CD14-positive monocyte (primary cell): Measurements from ENCODE around the gene PMS1. TPM values are rescaled to one million over a fixed set of nuclear protein-coding genes. Genes with fewer than 3 reads are reported as not detected.

Experiments used
- DNase-seq, 3 donors: peaks; one replicate each; pipeline ENCODE4 v3.0.0-alpha.2; 2011 to 2022
- H2AFZ ChIP-seq: 2 replicates; pipeline ENCODE4 v1.6.0; 2012; ENCODE audit warnings: mild to moderate bottlenecking, low read depth, low read length, inconsistent platforms; ENCODE audit not compliant: insufficient read depth, poor library complexity, severe bottlenecking
- H3K27ac ChIP-seq, 2 donors: 1 replicate in 1 of 2; 2 replicates in 1 of 2; pipeline ENCODE4 v1.5.1; 2012 to 2013; ENCODE audit warnings: low read length in 2 of 2, control low read depth in 1 of 2, inconsistent platforms in 1 of 2, low read depth in 1 of 2, mild to moderate bottlenecking in 1 of 2
- H3K27me3 ChIP-seq, 2 donors: one replicate each; pipeline versions ENCODE4 v1.6.0 to v1.6.1; 2011 to 2013; ENCODE audit warnings: low read length in 2 of 2; ENCODE audit not compliant: control insufficient read depth in 2 of 2, insufficient read depth in 2 of 2
- H3K36me3 ChIP-seq, 2 donors: replicated peaks in 1 of 2; 1 replicate in 1 of 2; 2 replicates in 1 of 2; pipeline versions ENCODE4 v1.5.1 to v1.6.1; 2012 to 2013; ENCODE audit warnings: low read length in 2 of 2, control low read depth in 1 of 2, inconsistent platforms in 1 of 2, mild to moderate bottlenecking in 1 of 2; ENCODE audit not compliant: insufficient read depth in 2 of 2, control insufficient read depth in 1 of 2
- H3K4me1 ChIP-seq, 2 donors: 1 replicate in 1 of 2; 2 replicates in 1 of 2; pipeline versions ENCODE4 v1.5.1 to v1.6.1; 2012 to 2013; ENCODE audit warnings: low read length in 2 of 2, control low read depth in 1 of 2, inconsistent platforms in 1 of 2, mild to moderate bottlenecking in 1 of 2, moderate library complexity in 1 of 2; ENCODE audit not compliant: insufficient read depth in 2 of 2, control insufficient read depth in 1 of 2
- H3K4me2 ChIP-seq: replicated peaks from 2 replicates; pipeline ENCODE3; 2012; ENCODE audit warnings: low read length, moderate library complexity, mild to moderate bottlenecking; ENCODE audit not compliant: poor library complexity, severe bottlenecking; ENCODE audit errors: extremely low read depth
- H3K4me3 ChIP-seq, 3 experiments: fragments of 200-600 bp in 1 of 3; sonication (generic) in 1 of 3; replicated peaks in 1 of 3; 1 replicate in 2 of 3; 2 replicates in 1 of 3; pipeline ENCODE4 v1.5.1; 2011 to 2013; ENCODE audit warnings: low read length in 3 of 3, mild to moderate bottlenecking in 3 of 3, control low read depth in 2 of 3, low read depth in 2 of 3, inconsistent platforms in 1 of 3, moderate library complexity in 1 of 3
- H3K79me2 ChIP-seq: 2 replicates; pipeline ENCODE4 v1.6.0; 2012; ENCODE audit warnings: mild to moderate bottlenecking, control low read depth, inconsistent platforms, low read length, moderate library complexity; ENCODE audit not compliant: insufficient read depth
- H3K9ac ChIP-seq: 2 replicates; pipeline ENCODE4 v1.6.0; 2017; ENCODE audit warnings: low read length, mild to moderate bottlenecking; ENCODE audit not compliant: insufficient read depth, poor library complexity, severe bottlenecking
- H3K9me3 ChIP-seq, 2 donors: replicated peaks in 1 of 2; 1 replicate in 1 of 2; 2 replicates in 1 of 2; pipeline versions ENCODE4 v1.5.1 to v1.6.1; 2012 to 2013; ENCODE audit warnings: low read length in 2 of 2, control low read depth in 1 of 2; ENCODE audit not compliant: control insufficient read depth in 1 of 2, insufficient read depth in 1 of 2
- H4K20me1 ChIP-seq: 2 replicates; pipeline ENCODE4 v1.6.0; 2012; ENCODE audit warnings: mild to moderate bottlenecking, low read length, control low read depth, moderate library complexity; ENCODE audit not compliant: insufficient read depth
- H3K27ac Mint-ChIP-seq, 7 donors: one replicate each; pipeline ENCODE4 v1.8.0; 2020; ENCODE audit warnings: mild to moderate bottlenecking in 7 of 7, mixed read lengths in 7 of 7, moderate library complexity in 6 of 7, inconsistent platforms in 2 of 7
- H3K27me3 Mint-ChIP-seq, 3 donors: one replicate each; pipeline ENCODE4 v1.8.0; 2021 to 2022; ENCODE audit warnings: low read depth in 3 of 3, mild to moderate bottlenecking in 3 of 3, mixed read lengths in 3 of 3, moderate library complexity in 3 of 3, inconsistent platforms in 1 of 3
- H3K36me3 Mint-ChIP-seq, 2 donors: one replicate each; pipeline ENCODE4 v1.8.0; 2020; ENCODE audit warnings: mixed read lengths in 2 of 2, inconsistent platforms in 1 of 2, mild to moderate bottlenecking in 1 of 2
- H3K4me1 Mint-ChIP-seq: one replicate; pipeline ENCODE4 v1.8.0; 2020; ENCODE audit warnings: mild to moderate bottlenecking, mixed read lengths
- H3K4me3 Mint-ChIP-seq, 2 donors: one replicate each; pipeline ENCODE4 v1.8.0; 2020; ENCODE audit warnings: mild to moderate bottlenecking in 2 of 2, mixed read lengths in 2 of 2, moderate library complexity in 1 of 2
- H3K9me3 Mint-ChIP-seq, 7 donors: one replicate each; pipeline ENCODE4 v1.8.0; 2020 to 2022; ENCODE audit warnings: mixed read lengths in 7 of 7, mild to moderate bottlenecking in 6 of 7, moderate library complexity in 6 of 7, inconsistent platforms in 2 of 7
- WGBS: methylation state at CpG from one replicate; pipeline ENCODE4 v1.1.5; 2013; ENCODE audit warnings: missing lambda C conversion rate; ENCODE audit not compliant: insufficient coverage; 5-methylcytosine and 5-hydroxymethylcytosine counted together
- intact Hi-C, 2 donors: fragments of 100-400 bp; cut with micrococcal nuclease; formaldehyde crosslinking; loops; one replicate each; pipeline versions ENCODE4 v1.15.0 to v1.15.1; 2023
- polyA plus RNA-seq, 3 donors: library from polyadenylated mRNA; depleted of rRNA in 1 of 3; unstranded in 2 of 3; stranded (reverse) in 1 of 3; fragments of 300-500 nt in 2 of 3; fragments of >200 nt in 1 of 3; fragmentation: Illumina TruSeq in 2 of 3; gene quantifications; 1 replicate in 2 of 3; 2 replicates in 1 of 3; pipeline ENCODE4 v1.2.3, GENCODE V29; 2012 to 2021
- TF ChIP-seq, protein P1 (sequence below): fragments of 200-600 bp; IDR thresholded peaks from one replicate; pipeline ENCODE4 v1.8.0; 2022; ENCODE audit warnings: antibody characterized with exemption, mild to moderate bottlenecking

The PMS1 gene
- polyA plus RNA-seq, 3 donors = 3.7 to 7.8 (median 5.7) TPM

DNA sequence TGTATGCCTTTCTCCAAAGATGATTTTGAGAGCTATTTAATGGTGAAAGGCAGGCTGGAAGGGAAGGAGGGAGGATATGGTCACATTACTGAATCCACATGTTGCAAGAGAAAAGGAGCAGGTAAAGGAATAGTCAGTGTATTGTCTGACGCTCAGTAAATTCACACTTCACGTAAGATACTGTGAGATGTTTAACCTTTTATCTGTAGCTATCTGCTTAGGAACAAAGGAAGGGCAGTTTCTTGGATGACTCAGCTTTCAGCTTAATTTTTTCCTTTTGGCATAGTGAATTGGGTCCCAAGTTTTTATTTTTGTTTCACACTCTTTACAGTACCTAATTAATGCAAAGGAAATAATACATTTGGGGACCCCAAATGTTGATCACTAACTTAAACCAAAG is 96.2 kb downstream of the PMS1 start:
- no peak for DNase-seq
- H3K27me3 Mint-ChIP-seq = peaks cover 0 to 5% (median 5%) of the 10 kb centered on the region in 3 donors
- 100% methylated on average over 2 of the region's 2 CpGs for WGBS

DNA sequence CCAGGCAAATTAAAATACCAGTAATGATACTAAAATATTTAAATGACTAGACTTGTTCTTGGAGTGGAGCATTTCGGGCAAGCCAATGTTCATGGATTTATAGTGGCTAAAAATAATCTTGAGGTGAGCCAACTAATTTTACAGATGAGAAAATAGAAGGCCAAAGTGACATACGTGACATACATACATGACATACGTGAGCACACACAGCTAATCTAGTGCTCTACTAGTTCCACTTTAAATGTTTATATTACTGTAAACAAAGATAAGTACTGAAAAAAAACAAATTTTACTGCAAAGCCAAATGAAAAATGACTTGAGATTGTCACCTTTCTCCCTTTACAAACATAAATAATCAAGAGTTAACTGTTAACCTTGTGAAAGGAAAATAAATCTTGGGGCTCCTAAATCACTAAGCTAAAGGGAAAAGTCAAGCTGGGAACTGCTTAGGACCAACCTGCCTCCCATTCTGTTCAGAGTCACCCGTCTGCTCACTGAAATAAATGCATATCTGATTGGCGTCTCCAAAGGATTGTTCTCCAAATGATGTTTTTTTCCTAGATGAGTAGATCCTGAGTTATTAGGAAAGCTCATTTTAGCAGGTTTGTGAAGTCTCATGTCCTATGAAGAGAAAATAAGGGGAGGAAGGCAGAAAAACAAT is 96.7 kb downstream of the PMS1 start:
- TF ChIP-seq, protein P1, sequence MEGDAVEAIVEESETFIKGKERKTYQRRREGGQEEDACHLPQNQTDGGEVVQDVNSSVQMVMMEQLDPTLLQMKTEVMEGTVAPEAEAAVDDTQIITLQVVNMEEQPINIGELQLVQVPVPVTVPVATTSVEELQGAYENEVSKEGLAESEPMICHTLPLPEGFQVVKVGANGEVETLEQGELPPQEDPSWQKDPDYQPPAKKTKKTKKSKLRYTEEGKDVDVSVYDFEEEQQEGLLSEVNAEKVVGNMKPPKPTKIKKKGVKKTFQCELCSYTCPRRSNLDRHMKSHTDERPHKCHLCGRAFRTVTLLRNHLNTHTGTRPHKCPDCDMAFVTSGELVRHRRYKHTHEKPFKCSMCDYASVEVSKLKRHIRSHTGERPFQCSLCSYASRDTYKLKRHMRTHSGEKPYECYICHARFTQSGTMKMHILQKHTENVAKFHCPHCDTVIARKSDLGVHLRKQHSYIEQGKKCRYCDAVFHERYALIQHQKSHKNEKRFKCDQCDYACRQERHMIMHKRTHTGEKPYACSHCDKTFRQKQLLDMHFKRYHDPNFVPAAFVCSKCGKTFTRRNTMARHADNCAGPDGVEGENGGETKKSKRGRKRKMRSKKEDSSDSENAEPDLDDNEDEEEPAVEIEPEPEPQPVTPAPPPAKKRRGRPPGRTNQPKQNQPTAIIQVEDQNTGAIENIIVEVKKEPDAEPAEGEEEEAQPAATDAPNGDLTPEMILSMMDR = no peak
- DNase-seq = no peak
- no peaks in the 10 kb centered on the region for H3K36me3 ChIP-seq
- no peaks in the 10 kb centered on the region for H3K27me3 ChIP-seq
- H3K4me3 ChIP-seq = no peak overlapping the region
- Mint-ChIP-seq H3K27me3 (peaks cover 2 to 5% (median 5%) of the 10 kb centered on the region in 3 donors), H3K27ac (no peak overlapping the region), H3K36me3 (peaks cover 7 to 10% of the 10 kb centered on the region in 2 donors), H3K9me3 (peaks cover 0 to 2% (median 0%) of the 10 kb centered on the region in 7 donors), H3K4me1 (peaks cover 8% of the 10 kb centered on the region), H3K4me3 (no peak overlapping the region)
- no peak overlapping the region for H3K4me2 ChIP-seq
- H3K4me1 ChIP-seq = peaks cover 2 to 3% of the 10 kb centered on the region in 2 donors
- H3K79me2 ChIP-seq = no peaks in the 10 kb centered on the region
- H4K20me1 ChIP-seq = no peaks in the 10 kb centered on the region
- intact Hi-C loops = no loop called here
- H2AFZ ChIP-seq = no peak overlapping the region
- 83% methylated on average over 1 of the region's 5 CpGs for WGBS
- no peaks in the 10 kb centered on the region for H3K9me3 ChIP-seq
- H3K9ac ChIP-seq = no peak overlapping the region
- H3K27ac ChIP-seq = no peak overlapping the region

More for the DNA sequence above, 96.2 kb downstream of the PMS1 start:
- Mint-ChIP-seq H3K27ac (no peak overlapping the region), H3K4me3 (no peak overlapping the region), H3K36me3 (peaks cover 7 to 10% of the 10 kb centered on the region in 2 donors), H3K9me3 (peaks cover 0 to 2% (median 0%) of the 10 kb centered on the region in 7 donors), H3K4me1 (peaks cover 11% of the 10 kb centered on the region)
- H3K79me2 ChIP-seq = no peaks in the 10 kb centered on the region
- no peak overlapping the region for H3K9ac ChIP-seq
- H2AFZ ChIP-seq = no peak overlapping the region
- no peaks in the 10 kb centered on the region for H3K27me3 ChIP-seq
- H3K4me1 ChIP-seq = peaks cover 8 to 9% of the 10 kb centered on the region in 2 donors
- no peak overlapping the region for H3K4me2 ChIP-seq
- H3K4me3 ChIP-seq = no peak overlapping the region
- no peaks in the 10 kb centered on the region for H4K20me1 ChIP-seq
- H3K36me3 ChIP-seq = no peaks in the 10 kb centered on the region
- intact Hi-C loops = no loop called here
- no peak overlapping the region for H3K27ac ChIP-seq
- TF ChIP-seq, protein P1 = no peak
- H3K9me3 ChIP-seq = no peaks in the 10 kb centered on the region
